ENCODE measurements around the gene PALLD. TPM values are rescaled to one million over a fixed set of nuclear protein-coding genes. Genes with fewer than 3 reads are reported as not detected.
"Not testable (repeated sequence)": the region's sequence is repeated elsewhere in the genome, so short reads cannot be mapped to it uniquely, and the experiment has no call there.

The PALLD gene
- total RNA-seq, 1 donor from 2014 or later, result 69.2 TPM

GRCh38 chr4:168723569-168723968, 226.7 kb downstream of the PALLD start:
- Histone ChIP-seq H3K36me3 (ENCODE audit: control insufficient read depth, insufficient read depth, low read length) (no peaks in the 10 kb centered on the region), H3K4me3 (ENCODE audit: low read depth, low read length) (no peak overlapping the region), H3K27me3 (ENCODE audit: control insufficient read depth, insufficient read depth, low read length) (no peaks in the 10 kb centered on the region)
- no peak for TF ChIP-seq CTCF (IDR thresholded peaks at IDR 0.05; ENCODE audit: insufficient read depth, low read length, severe bottlenecking)
- no peak for DNase-seq (ENCODE audit: low read depth)
- no peak for FAIRE-seq

- H3K27me3 ChIP-seq (ENCODE audit: control insufficient read depth, insufficient read depth, low read length), result no peaks in the 10 kb centered on the region
- DNase-seq (ENCODE audit: low read depth) (no peak), FAIRE-seq (no peak)
- H3K36me3 ChIP-seq (ENCODE audit: control insufficient read depth, insufficient read depth, low read length), result no peaks in the 10 kb centered on the region
- no peak for TF ChIP-seq CTCF (IDR thresholded peaks at IDR 0.05; ENCODE audit: insufficient read depth, low read length, severe bottlenecking)
- H3K4me3 ChIP-seq (ENCODE audit: low read depth, low read length), result no peak overlapping the region
Observed at GRCh38 chr4:168724243-168724642, 227.4 kb downstream of the PALLD start.

- no peaks in the 10 kb centered on the region for H3K36me3 ChIP-seq (ENCODE audit: control insufficient read depth, insufficient read depth, low read length)
- FAIRE-seq, result no peak
- H3K27me3 ChIP-seq (ENCODE audit: control insufficient read depth, insufficient read depth, low read length), result no peaks in the 10 kb centered on the region
- TF ChIP-seq CTCF (IDR thresholded peaks at IDR 0.05; ENCODE audit: insufficient read depth, low read length, severe bottlenecking), result no peak
- no peak for DNase-seq (ENCODE audit: low read depth)
- no peak overlapping the region for H3K4me3 ChIP-seq (ENCODE audit: low read depth, low read length)
Observed at GRCh38 chr4:168724686-168725411, 228.0 kb downstream of the PALLD start.

- DNase-seq (ENCODE audit: low read depth) (no peak), FAIRE-seq (no peak)
- no peak overlapping the region for H3K4me3 ChIP-seq (ENCODE audit: low read depth, low read length)
- no peaks in the 10 kb centered on the region for H3K27me3 ChIP-seq (ENCODE audit: control insufficient read depth, insufficient read depth, low read length)
- TF ChIP-seq CTCF (IDR thresholded peaks at IDR 0.05; ENCODE audit: insufficient read depth, low read length, severe bottlenecking), result no peak
- H3K36me3 ChIP-seq (ENCODE audit: control insufficient read depth, insufficient read depth, low read length), result no peaks in the 10 kb centered on the region
Observed at GRCh38 chr4:168725930-168726329, 229.1 kb downstream of the PALLD start.

- H3K27me3 ChIP-seq (ENCODE audit: control insufficient read depth, insufficient read depth, low read length); DNase-seq (ENCODE audit: low read depth); H3K36me3 ChIP-seq (ENCODE audit: control insufficient read depth, insufficient read depth, low read length); H3K4me3 ChIP-seq (ENCODE audit: low read depth, low read length); FAIRE-seq: not testable (repeated sequence)
Observed at GRCh38 chr4:168727181-168727580, 230.3 kb downstream of the PALLD start.

GRCh38 chr4:168731006-168731636, 234.3 kb downstream of the PALLD start:
- DNase-seq (ENCODE audit: low read depth) (no peak), FAIRE-seq (peak; percentile 40)
- Histone ChIP-seq H3K36me3 (ENCODE audit: control insufficient read depth, insufficient read depth, low read length) (no peaks in the 10 kb centered on the region), H3K4me3 (ENCODE audit: low read depth, low read length) (no peak overlapping the region), H3K27me3 (ENCODE audit: control insufficient read depth, insufficient read depth, low read length) (no peaks in the 10 kb centered on the region)
- no peak for TF ChIP-seq CTCF (IDR thresholded peaks at IDR 0.05; ENCODE audit: insufficient read depth, low read length, severe bottlenecking)
